Epithelial cell of esophagus (primary cell): Measurements from ENCODE around the gene PARP11.

Experiments used
- DNase-seq: peaks from one replicate; pipeline ENCODE4 v3.0.0; 2010; ENCODE audit warnings: low read depth
- H3K4me3 ChIP-seq: 2 replicates; pipeline ENCODE4 v1.5.1; 2011; ENCODE audit warnings: mild to moderate bottlenecking, low read length, control low read depth
- CTCF ChIP-seq: IDR thresholded peaks from 2 replicates; pipeline ENCODE4 v1.5.1; 2011; ENCODE audit warnings: low read depth, mild to moderate bottlenecking, low read length, control low read depth, inconsistent platforms; ENCODE audit not compliant: insufficient read depth; ENCODE audit errors: missing control alignments

Gene PARP11

GRCh38 chr12:3872800-3873636 is at the start of gene PARP11:
Gene PARP11 (minus strand): TSS chr12:3873399. CDS start chr12:3873229, 170 bp downstream.
- peak within 1 kb of the TSS; percentile 67 for H3K4me3 ChIP-seq
- peak; percentile 96 for DNase-seq
- no peak for TF ChIP-seq CTCF

- no peak for TF ChIP-seq CTCF
- no peak for DNase-seq
- no peak overlapping the region for H3K4me3 ChIP-seq
Observed at GRCh38 chr12:3922033-3922432, 48.8 kb upstream of the PARP11 start.

GRCh38 chr12:3921526-3921925 is 48.3 kb upstream of the PARP11 start:
- no peak for TF ChIP-seq CTCF
- no peak for DNase-seq
- H3K4me3 ChIP-seq: no peak overlapping the region

- no peak overlapping the region for H3K4me3 ChIP-seq
- no peak for DNase-seq
- TF ChIP-seq CTCF: no peak
Observed at GRCh38 chr12:3921151-3921471, 47.9 kb upstream of the PARP11 start.

- DNase-seq: no peak
Observed at GRCh38 chr12:3920351-3921150, 47.4 kb upstream of the PARP11 start.

GRCh38 chr12:3913278-3913677 is 40.1 kb upstream of the PARP11 start:
- H3K4me3 ChIP-seq: no peak overlapping the region
- no peak for DNase-seq
- TF ChIP-seq CTCF: no peak

More at GRCh38 chr12:3920351-3921150, 47.4 kb upstream of the PARP11 start:
- TF ChIP-seq CTCF: no peak
- H3K4me3 ChIP-seq: no peak overlapping the region
